HEK293 (cell line): ENCODE data around the gene GMPR.

ENCODE experiments used
- IKZF3 ChIP-seq: fragments of 450-650 bp; IDR thresholded peaks from 2 replicates; pipeline ENCODE4 v1.5.0; 2018; ENCODE audit warnings: missing biosample characterization, mild to moderate bottlenecking, missing genetic modification characterization, moderate library complexity
- YY1 ChIP-seq: fragments of 450-650 bp; formaldehyde crosslinking; IDR thresholded peaks from 2 replicates; pipeline ENCODE4 v1.5.1; 2018; ENCODE audit warnings: missing biosample characterization, missing genetic modification characterization
- ZNF555 ChIP-seq: fragments of 450-650 bp; formaldehyde crosslinking; conservative IDR thresholded peaks from 2 replicates; pipeline ENCODE4 v1.5.1; 2017; ENCODE audit warnings: missing biosample characterization, mild to moderate bottlenecking, missing genetic modification characterization, inconsistent platforms
- ZNF670 ChIP-seq: fragments of 450-650 bp; formaldehyde crosslinking; IDR thresholded peaks from 2 replicates; pipeline ENCODE4 v1.5.1; 2016; ENCODE audit warnings: missing biosample characterization, missing genetic modification characterization, low read depth
- TF ChIP-seq, protein P1 (sequence below): fragments of 450-650 bp; formaldehyde crosslinking; IDR thresholded peaks from 2 replicates; pipeline ENCODE4 v1.5.1; 2016; ENCODE audit warnings: missing biosample characterization, missing genetic modification characterization, low read depth
- TF ChIP-seq, protein P2 (sequence below): fragments of 450-650 bp; formaldehyde crosslinking; IDR thresholded peaks from 2 replicates; pipeline ENCODE4 v1.5.1; 2016; ENCODE audit warnings: missing biosample characterization, missing genetic modification characterization
- TF ChIP-seq, protein P3 (sequence below): fragments of 450-650 bp; formaldehyde crosslinking; IDR thresholded peaks from 2 replicates; pipeline ENCODE4 v1.5.1; 2016; ENCODE audit warnings: missing biosample characterization, missing genetic modification characterization
- TF ChIP-seq, protein P4 (sequence below): fragments of 450-650 bp; formaldehyde crosslinking; IDR thresholded peaks from 2 replicates; pipeline ENCODE4 v1.5.1; 2016; ENCODE audit warnings: missing biosample characterization, missing genetic modification characterization
- TF ChIP-seq, protein P5 (sequence below): IDR thresholded peaks from 2 replicates; pipeline ENCODE4 v1.6.1; 2011; ENCODE audit warnings: mild to moderate bottlenecking, low read depth, low read length, borderline replicate concordance
- TF ChIP-seq, protein P6 (sequence below): sonication (generic); formaldehyde crosslinking; IDR thresholded peaks from 2 replicates; pipeline ENCODE4 v1.8.1; 2022; ENCODE audit warnings: mild to moderate bottlenecking, moderate library complexity, missing genetic modification reagents
- TF ChIP-seq, protein P7 (sequence below): fragments of 450-650 bp; formaldehyde crosslinking; conservative IDR thresholded peaks from 2 replicates; pipeline ENCODE4 v1.5.1; 2016; ENCODE audit warnings: low read depth, missing biosample characterization, missing genetic modification characterization

DNA sequence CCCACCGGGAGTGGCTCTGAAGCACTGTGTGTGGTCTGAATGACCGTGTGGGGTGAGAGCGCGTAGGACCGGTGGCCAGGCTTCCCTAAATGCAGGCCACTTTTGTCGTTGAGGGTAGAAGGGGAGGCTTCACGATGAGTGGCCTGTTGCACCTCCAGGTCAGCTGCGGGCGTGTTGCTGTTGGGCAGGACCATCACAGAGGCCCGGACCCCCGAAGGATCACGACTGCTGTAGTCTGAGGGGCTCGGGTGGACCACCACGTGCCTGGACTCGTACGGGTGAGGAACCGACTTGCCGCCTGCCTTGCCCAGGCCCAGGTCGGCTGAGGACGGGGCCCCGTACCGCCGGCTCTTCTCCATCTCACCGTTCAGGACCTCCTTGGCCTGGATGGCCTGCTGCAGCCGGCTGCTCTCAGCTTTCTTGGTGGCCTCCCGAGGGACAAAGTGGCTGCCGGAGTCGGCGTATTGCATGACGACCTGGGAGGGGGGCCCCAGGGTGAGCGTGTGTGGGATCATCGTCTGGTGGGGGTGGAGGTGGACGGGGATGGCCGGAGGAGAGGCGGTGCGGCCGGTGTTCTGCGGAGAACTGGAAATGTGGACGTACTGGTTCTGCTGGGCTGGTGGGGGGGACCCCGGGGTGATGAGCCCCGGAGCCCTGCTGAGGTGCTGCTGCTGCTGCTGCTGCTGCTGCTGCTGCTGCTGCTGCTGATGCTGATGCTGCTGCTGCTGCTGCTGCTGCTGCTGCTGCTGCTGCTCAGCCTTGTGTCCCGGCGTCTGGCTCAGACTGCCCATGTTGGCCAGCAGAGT lies 88.8 kb downstream of the GMPR start:
- no peak for TF ChIP-seq YY1 (tag by site-specific recombination)
- TF ChIP-seq, protein P1, sequence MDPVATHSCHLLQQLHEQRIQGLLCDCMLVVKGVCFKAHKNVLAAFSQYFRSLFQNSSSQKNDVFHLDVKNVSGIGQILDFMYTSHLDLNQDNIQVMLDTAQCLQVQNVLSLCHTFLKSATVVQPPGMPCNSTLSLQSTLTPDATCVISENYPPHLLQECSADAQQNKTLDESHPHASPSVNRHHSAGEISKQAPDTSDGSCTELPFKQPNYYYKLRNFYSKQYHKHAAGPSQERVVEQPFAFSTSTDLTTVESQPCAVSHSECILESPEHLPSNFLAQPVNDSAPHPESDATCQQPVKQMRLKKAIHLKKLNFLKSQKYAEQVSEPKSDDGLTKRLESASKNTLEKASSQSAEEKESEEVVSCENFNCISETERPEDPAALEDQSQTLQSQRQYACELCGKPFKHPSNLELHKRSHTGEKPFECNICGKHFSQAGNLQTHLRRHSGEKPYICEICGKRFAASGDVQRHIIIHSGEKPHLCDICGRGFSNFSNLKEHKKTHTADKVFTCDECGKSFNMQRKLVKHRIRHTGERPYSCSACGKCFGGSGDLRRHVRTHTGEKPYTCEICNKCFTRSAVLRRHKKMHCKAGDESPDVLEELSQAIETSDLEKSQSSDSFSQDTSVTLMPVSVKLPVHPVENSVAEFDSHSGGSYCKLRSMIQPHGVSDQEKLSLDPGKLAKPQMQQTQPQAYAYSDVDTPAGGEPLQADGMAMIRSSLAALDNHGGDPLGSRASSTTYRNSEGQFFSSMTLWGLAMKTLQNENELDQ (tag by site-specific recombination), result no peak
- TF ChIP-seq, protein P2, sequence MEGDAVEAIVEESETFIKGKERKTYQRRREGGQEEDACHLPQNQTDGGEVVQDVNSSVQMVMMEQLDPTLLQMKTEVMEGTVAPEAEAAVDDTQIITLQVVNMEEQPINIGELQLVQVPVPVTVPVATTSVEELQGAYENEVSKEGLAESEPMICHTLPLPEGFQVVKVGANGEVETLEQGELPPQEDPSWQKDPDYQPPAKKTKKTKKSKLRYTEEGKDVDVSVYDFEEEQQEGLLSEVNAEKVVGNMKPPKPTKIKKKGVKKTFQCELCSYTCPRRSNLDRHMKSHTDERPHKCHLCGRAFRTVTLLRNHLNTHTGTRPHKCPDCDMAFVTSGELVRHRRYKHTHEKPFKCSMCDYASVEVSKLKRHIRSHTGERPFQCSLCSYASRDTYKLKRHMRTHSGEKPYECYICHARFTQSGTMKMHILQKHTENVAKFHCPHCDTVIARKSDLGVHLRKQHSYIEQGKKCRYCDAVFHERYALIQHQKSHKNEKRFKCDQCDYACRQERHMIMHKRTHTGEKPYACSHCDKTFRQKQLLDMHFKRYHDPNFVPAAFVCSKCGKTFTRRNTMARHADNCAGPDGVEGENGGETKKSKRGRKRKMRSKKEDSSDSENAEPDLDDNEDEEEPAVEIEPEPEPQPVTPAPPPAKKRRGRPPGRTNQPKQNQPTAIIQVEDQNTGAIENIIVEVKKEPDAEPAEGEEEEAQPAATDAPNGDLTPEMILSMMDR (tag by site-specific recombination), result no peak
- TF ChIP-seq, protein P3, sequence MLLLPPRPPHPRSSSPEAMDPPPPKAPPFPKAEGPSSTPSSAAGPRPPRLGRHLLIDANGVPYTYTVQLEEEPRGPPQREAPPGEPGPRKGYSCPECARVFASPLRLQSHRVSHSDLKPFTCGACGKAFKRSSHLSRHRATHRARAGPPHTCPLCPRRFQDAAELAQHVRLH (tag by site-specific recombination), result no peak
- TF ChIP-seq, protein P4, sequence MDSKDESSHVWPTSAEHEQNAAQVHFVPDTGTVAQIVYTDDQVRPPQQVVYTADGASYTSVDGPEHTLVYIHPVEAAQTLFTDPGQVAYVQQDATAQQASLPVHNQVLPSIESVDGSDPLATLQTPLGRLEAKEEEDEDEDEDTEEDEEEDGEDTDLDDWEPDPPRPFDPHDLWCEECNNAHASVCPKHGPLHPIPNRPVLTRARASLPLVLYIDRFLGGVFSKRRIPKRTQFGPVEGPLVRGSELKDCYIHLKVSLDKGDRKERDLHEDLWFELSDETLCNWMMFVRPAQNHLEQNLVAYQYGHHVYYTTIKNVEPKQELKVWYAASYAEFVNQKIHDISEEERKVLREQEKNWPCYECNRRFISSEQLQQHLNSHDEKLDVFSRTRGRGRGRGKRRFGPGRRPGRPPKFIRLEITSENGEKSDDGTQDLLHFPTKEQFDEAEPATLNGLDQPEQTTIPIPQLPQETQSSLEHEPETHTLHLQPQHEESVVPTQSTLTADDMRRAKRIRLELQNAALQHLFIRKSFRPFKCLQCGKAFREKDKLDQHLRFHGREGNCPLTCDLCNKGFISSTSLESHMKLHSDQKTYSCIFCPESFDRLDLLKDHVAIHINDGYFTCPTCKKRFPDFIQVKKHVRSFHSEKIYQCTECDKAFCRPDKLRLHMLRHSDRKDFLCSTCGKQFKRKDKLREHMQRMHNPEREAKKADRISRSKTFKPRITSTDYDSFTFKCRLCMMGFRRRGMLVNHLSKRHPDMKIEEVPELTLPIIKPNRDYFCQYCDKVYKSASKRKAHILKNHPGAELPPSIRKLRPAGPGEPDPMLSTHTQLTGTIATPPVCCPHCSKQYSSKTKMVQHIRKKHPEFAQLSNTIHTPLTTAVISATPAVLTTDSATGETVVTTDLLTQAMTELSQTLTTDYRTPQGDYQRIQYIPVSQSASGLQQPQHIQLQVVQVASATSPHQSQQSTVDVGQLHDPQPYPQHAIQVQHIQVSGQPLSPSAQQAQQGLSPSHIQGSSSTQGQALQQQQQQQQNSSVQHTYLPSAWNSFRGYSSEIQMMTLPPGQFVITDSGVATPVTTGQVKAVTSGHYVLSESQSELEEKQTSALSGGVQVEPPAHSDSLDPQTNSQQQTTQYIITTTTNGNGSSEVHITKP (tag by site-specific recombination), result no peak
- TF ChIP-seq IKZF3 (tag by site-specific recombination), result no peak
- TF ChIP-seq, protein P5, sequence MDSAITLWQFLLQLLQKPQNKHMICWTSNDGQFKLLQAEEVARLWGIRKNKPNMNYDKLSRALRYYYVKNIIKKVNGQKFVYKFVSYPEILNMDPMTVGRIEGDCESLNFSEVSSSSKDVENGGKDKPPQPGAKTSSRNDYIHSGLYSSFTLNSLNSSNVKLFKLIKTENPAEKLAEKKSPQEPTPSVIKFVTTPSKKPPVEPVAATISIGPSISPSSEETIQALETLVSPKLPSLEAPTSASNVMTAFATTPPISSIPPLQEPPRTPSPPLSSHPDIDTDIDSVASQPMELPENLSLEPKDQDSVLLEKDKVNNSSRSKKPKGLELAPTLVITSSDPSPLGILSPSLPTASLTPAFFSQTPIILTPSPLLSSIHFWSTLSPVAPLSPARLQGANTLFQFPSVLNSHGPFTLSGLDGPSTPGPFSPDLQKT, result no peak
- TF ChIP-seq ZNF670, result no peak
- TF ChIP-seq, protein P6, sequence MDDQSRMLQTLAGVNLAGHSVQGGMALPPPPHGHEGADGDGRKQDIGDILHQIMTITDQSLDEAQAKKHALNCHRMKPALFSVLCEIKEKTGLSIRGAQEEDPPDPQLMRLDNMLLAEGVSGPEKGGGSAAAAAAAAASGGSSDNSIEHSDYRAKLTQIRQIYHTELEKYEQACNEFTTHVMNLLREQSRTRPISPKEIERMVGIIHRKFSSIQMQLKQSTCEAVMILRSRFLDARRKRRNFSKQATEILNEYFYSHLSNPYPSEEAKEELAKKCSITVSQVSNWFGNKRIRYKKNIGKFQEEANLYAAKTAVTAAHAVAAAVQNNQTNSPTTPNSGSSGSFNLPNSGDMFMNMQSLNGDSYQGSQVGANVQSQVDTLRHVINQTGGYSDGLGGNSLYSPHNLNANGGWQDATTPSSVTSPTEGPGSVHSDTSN, result no peak
- TF ChIP-seq, protein P7, sequence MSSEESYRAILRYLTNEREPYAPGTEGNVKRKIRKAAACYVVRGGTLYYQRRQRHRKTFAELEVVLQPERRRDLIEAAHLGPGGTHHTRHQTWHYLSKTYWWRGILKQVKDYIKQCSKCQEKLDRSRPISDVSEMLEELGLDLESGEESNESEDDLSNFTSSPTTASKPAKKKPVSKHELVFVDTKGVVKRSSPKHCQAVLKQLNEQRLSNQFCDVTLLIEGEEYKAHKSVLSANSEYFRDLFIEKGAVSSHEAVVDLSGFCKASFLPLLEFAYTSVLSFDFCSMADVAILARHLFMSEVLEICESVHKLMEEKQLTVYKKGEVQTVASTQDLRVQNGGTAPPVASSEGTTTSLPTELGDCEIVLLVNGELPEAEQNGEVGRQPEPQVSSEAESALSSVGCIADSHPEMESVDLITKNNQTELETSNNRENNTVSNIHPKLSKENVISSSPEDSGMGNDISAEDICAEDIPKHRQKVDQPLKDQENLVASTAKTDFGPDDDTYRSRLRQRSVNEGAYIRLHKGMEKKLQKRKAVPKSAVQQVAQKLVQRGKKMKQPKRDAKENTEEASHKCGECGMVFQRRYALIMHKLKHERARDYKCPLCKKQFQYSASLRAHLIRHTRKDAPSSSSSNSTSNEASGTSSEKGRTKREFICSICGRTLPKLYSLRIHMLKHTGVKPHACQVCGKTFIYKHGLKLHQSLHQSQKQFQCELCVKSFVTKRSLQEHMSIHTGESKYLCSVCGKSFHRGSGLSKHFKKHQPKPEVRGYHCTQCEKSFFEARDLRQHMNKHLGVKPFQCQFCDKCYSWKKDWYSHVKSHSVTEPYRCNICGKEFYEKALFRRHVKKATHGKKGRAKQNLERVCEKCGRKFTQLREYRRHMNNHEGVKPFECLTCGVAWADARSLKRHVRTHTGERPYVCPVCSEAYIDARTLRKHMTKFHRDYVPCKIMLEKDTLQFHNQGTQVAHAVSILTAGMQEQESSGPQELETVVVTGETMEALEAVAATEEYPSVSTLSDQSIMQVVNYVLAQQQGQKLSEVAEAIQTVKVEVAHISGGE (tag by site-specific recombination), result no peak
- TF ChIP-seq ZNF555, result no peak
